HT-29 (cell line): ENCODE data around the gene CRAMP1. TPM values are rescaled to one million over a fixed set of nuclear protein-coding genes. Genes with fewer than 3 reads are reported as not detected.
"Not testable (repeated sequence)": the region's sequence is repeated elsewhere in the genome, so short reads cannot be mapped to it uniquely, and the experiment has no call there.

Source experiments
- DNase-seq: peaks from one replicate; pipeline ENCODE4 v3.0.0-alpha.2; 2015; ENCODE audit warnings: low spot score
- total RNA-seq: library from RNA; depleted of rRNA; stranded (reverse); fragments of >200 nt; shearing (Covaris generic); gene quantifications from 2 replicates; pipeline ENCODE4 v1.2.3, GENCODE V29; 2014; rRNA removed

Gene CRAMP1
- total RNA-seq, result 9.7 and 10.6 TPM in 2 replicates

GRCh38 chr16:1612320-1613111 lies at the start of gene CRAMP1:
Gene CRAMP1 (plus strand): TSS chr16:1612360. CDS start chr16:1614640, 2,280 bp downstream.
- DNase-seq, result peak; percentile 37

GRCh38 chr16:1563786-1564185 lies 48.4 kb upstream of the CRAMP1 start:
- DNase-seq, result no peak

- DNase-seq, result no peak
Measured at GRCh38 chr16:1564325-1564724, 47.8 kb upstream of the CRAMP1 start.

GRCh38 chr16:1565083-1565805 lies 46.9 kb upstream of the CRAMP1 start:
- DNase-seq, result no peak

- no peak for DNase-seq
Measured at GRCh38 chr16:1567988-1568387, 44.2 kb upstream of the CRAMP1 start.

- DNase-seq, result no peak
Measured at GRCh38 chr16:1571012-1571671, 41.0 kb upstream of the CRAMP1 start.

GRCh38 chr16:1572673-1573072 lies 39.5 kb upstream of the CRAMP1 start:
- DNase-seq, result no peak

- no peak for DNase-seq
Measured at GRCh38 chr16:1573301-1573700, 38.9 kb upstream of the CRAMP1 start.

- no peak for DNase-seq
Measured at GRCh38 chr16:1575578-1575977, 36.6 kb upstream of the CRAMP1 start.

GRCh38 chr16:1579214-1579613 lies 32.9 kb upstream of the CRAMP1 start:
- DNase-seq, result no peak

GRCh38 chr16:1580256-1580655 lies 31.9 kb upstream of the CRAMP1 start:
- no peak for DNase-seq

- no peak for DNase-seq
Measured at GRCh38 chr16:1580956-1581355, 31.2 kb upstream of the CRAMP1 start.

- no peak for DNase-seq
Measured at GRCh38 chr16:1581804-1582203, 30.4 kb upstream of the CRAMP1 start.

- DNase-seq, result no peak
Measured at GRCh38 chr16:1583180-1583579, 29.0 kb upstream of the CRAMP1 start.

GRCh38 chr16:1584926-1585484 lies 27.2 kb upstream of the CRAMP1 start:
- DNase-seq, result no peak

GRCh38 chr16:1590366-1590765 lies 21.8 kb upstream of the CRAMP1 start:
- DNase-seq, result no peak

GRCh38 chr16:1590930-1591705 lies 21.0 kb upstream of the CRAMP1 start:
- no peak for DNase-seq

GRCh38 chr16:1592446-1592845 lies 19.7 kb upstream of the CRAMP1 start:
- DNase-seq, result no peak

GRCh38 chr16:1595511-1595910 lies 16.6 kb upstream of the CRAMP1 start:
- not testable (repeated sequence) for DNase-seq

- DNase-seq, result no peak
Measured at GRCh38 chr16:1596516-1596915, 15.6 kb upstream of the CRAMP1 start.

- no peak for DNase-seq
Measured at GRCh38 chr16:1597154-1597553, 15.0 kb upstream of the CRAMP1 start.
